Measurements from ENCODE around the gene METAP1.

- TF ChIP-seq CTCF (IDR thresholded peaks at IDR 0.05; ENCODE audit: low read depth, low read length, poor library complexity, severe bottlenecking) (no peak), EZH2phosphoT487 (IDR thresholded peaks at IDR 0.05; ENCODE audit: borderline replicate concordance, low read length) (no peak)
Measured at GRCh38 chr4:98987720-98988119, 7.8 kb upstream of the METAP1 start.

All from DOHH2 (cell line).